Activated CD8-positive, alpha-beta T cell treated with anti-CD3 and anti-CD28 coated beads for 36 hours (primary cell): ENCODE data around the gene EPHA4. TPM values are rescaled to one million over a fixed set of nuclear protein-coding genes. Genes with fewer than 3 reads are reported as not detected.
A peak's percentile ranks its signal among the peaks of the same experiment; 100 is the strongest.

ENCODE experiments used
- ATAC-seq: fragments of 200-7000 bp; cut with Tn5 transposase; one replicate; pipeline ENCODE4 v1.10.0; 2021; ENCODE audit warnings: mild to moderate bottlenecking, moderate library complexity
- CTCF ChIA-PET: fragments of 350-600 bp; sonication (Branson Sonifier 250); formaldehyde crosslinking; loops from one replicate; lab custom pipeline; 2021; ENCODE audit warnings: antibody characterized with exemption; lab: Charles Lee
- POLR2A ChIA-PET: fragments of 350-600 bp; sonication (Branson Sonifier 250); formaldehyde crosslinking; loops from one replicate; lab custom pipeline; 2021; ENCODE audit warnings: antibody characterized with exemption; lab: Charles Lee
- DNase-seq: peaks from one replicate; pipeline ENCODE4 v3.0.0-alpha.2; 2020
- H3K27ac Mint-ChIP-seq: one replicate; pipeline ENCODE4 v1.8.0; 2021; ENCODE audit warnings: mild to moderate bottlenecking, mixed read lengths
- H3K27me3 Mint-ChIP-seq: one replicate; pipeline ENCODE4 v1.8.0; 2021; ENCODE audit warnings: mixed read lengths
- H3K36me3 Mint-ChIP-seq: one replicate; pipeline ENCODE4 v1.8.0; 2021; ENCODE audit warnings: low read depth, mixed read lengths
- H3K4me1 Mint-ChIP-seq: one replicate; pipeline ENCODE4 v1.8.0; 2021; ENCODE audit warnings: low read depth, mixed read lengths
- H3K4me3 Mint-ChIP-seq: one replicate; pipeline ENCODE4 v1.8.0; 2021; ENCODE audit warnings: mild to moderate bottlenecking, moderate library complexity, mixed read lengths
- H3K9me3 Mint-ChIP-seq: one replicate; pipeline ENCODE4 v1.8.0; 2021; ENCODE audit warnings: mixed read lengths
- CTCF ChIP-seq: fragments of 200-600 bp; IDR thresholded peaks from one replicate; pipeline ENCODE4 v1.8.0; 2022; ENCODE audit warnings: antibody characterized with exemption, mild to moderate bottlenecking
- intact Hi-C: fragments of 100-400 bp; cut with micrococcal nuclease; formaldehyde crosslinking; loops from one replicate; pipeline ENCODE4 v1.10.0; 2022
- total RNA-seq, 2 experiments: library from RNA; stranded (reverse); gene quantifications; one replicate each; pipeline ENCODE4 v1.2.3, GENCODE V29; 2021

The EPHA4 gene
- total RNA-seq, 2 experiments from 2014 or later, result 1.8 to 2.3 TPM

GRCh38 chr2:221551864-221552263 is 20.2 kb downstream of the EPHA4 start:
- Mint-ChIP-seq H3K27ac (no peak overlapping the region), H3K36me3 (no peaks in the 10 kb centered on the region), H3K4me3 (no peak overlapping the region), H3K4me1 (peaks cover 18% of the 10 kb centered on the region), H3K27me3 (no peaks in the 10 kb centered on the region), H3K9me3 (no peaks in the 10 kb centered on the region)
- DNase-seq (no peak), ATAC-seq (no peak)
- intact Hi-C loops, result no loop called here
- ChIA-PET POLR2A (no interaction called here), CTCF (no interaction called here)
- TF ChIP-seq CTCF, result no peak

- Mint-ChIP-seq H3K27me3 (no peaks in the 10 kb centered on the region), H3K27ac (no peak overlapping the region), H3K9me3 (no peaks in the 10 kb centered on the region), H3K4me1 (peaks cover 12% of the 10 kb centered on the region), H3K36me3 (no peaks in the 10 kb centered on the region), H3K4me3 (no peak overlapping the region)
- ATAC-seq (no peak), DNase-seq (no peak)
- ChIA-PET CTCF (interaction anchor here (1.2 kb wide), 1 partner anchor 49 kb away, joined by 3 read pairs; no protein-coding TSS in a partner anchor), POLR2A (no interaction called here)
- TF ChIP-seq CTCF, result no peak
- intact Hi-C loops, result no loop called here
Measured at GRCh38 chr2:221549143-221549542, 23.0 kb downstream of the EPHA4 start.

- Mint-ChIP-seq H3K4me3 (no peak overlapping the region), H3K9me3 (no peaks in the 10 kb centered on the region), H3K27ac (no peak overlapping the region), H3K4me1 (peaks cover 10% of the 10 kb centered on the region), H3K27me3 (no peaks in the 10 kb centered on the region), H3K36me3 (no peaks in the 10 kb centered on the region)
- CTCF ChIA-PET, result interaction anchor here (1.2 kb wide), 1 partner anchor 12 kb away, joined by 3 read pairs; no protein-coding TSS in a partner anchor
- ATAC-seq (peak; percentile 71), DNase-seq (no peak)
- intact Hi-C loops, result no loop called here
- POLR2A ChIA-PET, result no interaction called here
- no peak for TF ChIP-seq CTCF
Measured at GRCh38 chr2:221546505-221547225, 25.4 kb downstream of the EPHA4 start.

- H3K4me1 Mint-ChIP-seq, result no peaks in the 10 kb centered on the region
- H3K27me3 Mint-ChIP-seq, result no peaks in the 10 kb centered on the region
- POLR2A ChIA-PET, result no interaction called here
- intact Hi-C loops, result no loop called here
- DNase-seq (no peak), ATAC-seq (no peak)
- TF ChIP-seq CTCF, result no peak
- no peak overlapping the region for H3K4me3 Mint-ChIP-seq
- no peak overlapping the region for H3K27ac Mint-ChIP-seq
- H3K9me3 Mint-ChIP-seq, result no peaks in the 10 kb centered on the region
- CTCF ChIA-PET, result no interaction called here
- H3K36me3 Mint-ChIP-seq, result no peaks in the 10 kb centered on the region
Measured at GRCh38 chr2:221541131-221541735, 30.9 kb downstream of the EPHA4 start.

- ATAC-seq, result no peak
- intact Hi-C loops, result no loop called here
- H3K27ac Mint-ChIP-seq, result no peak overlapping the region
- no peak for DNase-seq
- H3K27me3 Mint-ChIP-seq, result no peaks in the 10 kb centered on the region
- no peak overlapping the region for H3K4me3 Mint-ChIP-seq
- H3K4me1 Mint-ChIP-seq, result no peaks in the 10 kb centered on the region
- no peaks in the 10 kb centered on the region for H3K9me3 Mint-ChIP-seq
- H3K36me3 Mint-ChIP-seq, result no peaks in the 10 kb centered on the region
- TF ChIP-seq CTCF, result no peak
- ChIA-PET POLR2A (interaction anchor here (1.5 kb wide), 1 partner anchor 9 kb away, joined by 3 read pairs; no protein-coding TSS in a partner anchor), CTCF (no interaction called here)
Measured at GRCh38 chr2:221539246-221539645, 32.9 kb downstream of the EPHA4 start.
